Astrocyte of the spinal cord (primary cell): ENCODE results near the gene KHDC1L.
A peak's percentile ranks its signal among the peaks of the same experiment; 100 is the strongest.

Source experiments
- DNase-seq: peaks from one replicate; pipeline ENCODE4 v3.0.0; 2011; ENCODE audit warnings: low read depth, low spot score
- H3K4me3 ChIP-seq: 2 replicates; pipeline ENCODE4 v1.5.1; 2011; ENCODE audit warnings: low read depth, mild to moderate bottlenecking, low read length, moderate library complexity
- in situ Hi-C: cut with HindIII; loops from 2 replicates; pipeline ENCODE4 v1.10.0; 2017; ENCODE audit warnings: low sequenced_read_pairs
- TF ChIP-seq, protein P1 (sequence below): IDR thresholded peaks from 2 replicates; pipeline ENCODE4 v1.5.1; 2012; ENCODE audit warnings: low read depth, mild to moderate bottlenecking, low read length, inconsistent platforms

KHDC1L gene

DNA sequence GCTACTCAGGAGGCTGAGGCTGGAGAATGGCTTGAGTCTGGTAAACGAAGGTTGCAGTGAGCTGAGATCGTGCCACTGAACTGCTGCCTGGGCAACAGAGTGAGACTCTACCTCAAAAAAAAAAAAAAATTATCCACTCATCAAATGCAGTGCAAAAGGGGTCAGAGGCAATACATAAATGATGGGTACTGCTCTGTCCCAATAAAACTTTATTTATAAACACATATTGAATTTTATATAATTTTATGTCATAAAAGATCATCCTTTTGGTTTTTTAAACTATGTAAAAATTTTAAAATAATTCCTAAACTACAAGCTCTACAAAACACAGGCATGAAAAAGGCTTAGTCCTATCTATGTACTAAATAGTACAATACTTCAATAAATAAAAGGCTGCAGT lies 27.4 kb upstream of the KHDC1L start:
- no peak overlapping the region for H3K4me3 ChIP-seq
- in situ Hi-C loops: no loop called here
- TF ChIP-seq, protein P1, sequence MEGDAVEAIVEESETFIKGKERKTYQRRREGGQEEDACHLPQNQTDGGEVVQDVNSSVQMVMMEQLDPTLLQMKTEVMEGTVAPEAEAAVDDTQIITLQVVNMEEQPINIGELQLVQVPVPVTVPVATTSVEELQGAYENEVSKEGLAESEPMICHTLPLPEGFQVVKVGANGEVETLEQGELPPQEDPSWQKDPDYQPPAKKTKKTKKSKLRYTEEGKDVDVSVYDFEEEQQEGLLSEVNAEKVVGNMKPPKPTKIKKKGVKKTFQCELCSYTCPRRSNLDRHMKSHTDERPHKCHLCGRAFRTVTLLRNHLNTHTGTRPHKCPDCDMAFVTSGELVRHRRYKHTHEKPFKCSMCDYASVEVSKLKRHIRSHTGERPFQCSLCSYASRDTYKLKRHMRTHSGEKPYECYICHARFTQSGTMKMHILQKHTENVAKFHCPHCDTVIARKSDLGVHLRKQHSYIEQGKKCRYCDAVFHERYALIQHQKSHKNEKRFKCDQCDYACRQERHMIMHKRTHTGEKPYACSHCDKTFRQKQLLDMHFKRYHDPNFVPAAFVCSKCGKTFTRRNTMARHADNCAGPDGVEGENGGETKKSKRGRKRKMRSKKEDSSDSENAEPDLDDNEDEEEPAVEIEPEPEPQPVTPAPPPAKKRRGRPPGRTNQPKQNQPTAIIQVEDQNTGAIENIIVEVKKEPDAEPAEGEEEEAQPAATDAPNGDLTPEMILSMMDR: no peak
- DNase-seq: no peak

GRCh38 chr6:73250016-73250415 lies 24.7 kb upstream of the KHDC1L start:
- no peak overlapping the region for H3K4me3 ChIP-seq
- TF ChIP-seq, protein P1: no peak
- no peak for DNase-seq
- in situ Hi-C loops: no loop called here

DNA sequence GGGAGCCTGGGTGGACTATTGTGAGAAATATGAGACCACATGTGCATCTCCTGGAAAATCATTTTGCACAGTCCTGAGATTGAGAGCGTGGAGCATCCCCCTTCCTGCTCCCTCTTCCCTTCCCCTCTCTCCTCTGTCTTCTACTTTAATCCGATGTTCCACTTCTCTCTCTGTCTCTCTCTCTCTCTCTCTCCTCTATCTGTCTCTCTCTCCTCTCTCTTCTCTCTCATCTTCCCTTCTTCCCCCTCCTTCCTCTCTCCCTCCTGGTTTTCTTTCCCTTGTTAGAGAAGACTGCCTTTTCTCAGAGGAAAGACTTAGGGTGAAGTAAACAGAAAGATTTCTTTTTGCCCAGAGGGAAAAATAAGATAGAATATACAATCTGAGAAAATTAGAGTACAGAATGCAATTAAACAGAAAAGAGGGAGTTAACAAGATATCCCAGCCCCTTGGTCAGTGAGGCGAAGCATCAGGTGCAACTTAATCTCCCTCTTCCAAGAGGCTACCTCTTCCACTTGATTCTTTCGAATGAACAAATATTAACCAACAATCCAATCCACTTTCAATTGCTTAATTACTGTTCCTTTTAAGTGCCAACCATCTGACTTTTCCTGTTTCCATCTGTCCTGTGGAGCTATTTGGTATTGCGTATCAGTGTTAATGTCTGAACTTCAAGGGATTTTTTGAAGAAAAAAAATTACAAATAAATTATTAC lies 23.1 kb upstream of the KHDC1L start:
- TF ChIP-seq, protein P1: no peak
- in situ Hi-C loops: no loop called here
- no peak overlapping the region for H3K4me3 ChIP-seq
- DNase-seq: no peak

DNA sequence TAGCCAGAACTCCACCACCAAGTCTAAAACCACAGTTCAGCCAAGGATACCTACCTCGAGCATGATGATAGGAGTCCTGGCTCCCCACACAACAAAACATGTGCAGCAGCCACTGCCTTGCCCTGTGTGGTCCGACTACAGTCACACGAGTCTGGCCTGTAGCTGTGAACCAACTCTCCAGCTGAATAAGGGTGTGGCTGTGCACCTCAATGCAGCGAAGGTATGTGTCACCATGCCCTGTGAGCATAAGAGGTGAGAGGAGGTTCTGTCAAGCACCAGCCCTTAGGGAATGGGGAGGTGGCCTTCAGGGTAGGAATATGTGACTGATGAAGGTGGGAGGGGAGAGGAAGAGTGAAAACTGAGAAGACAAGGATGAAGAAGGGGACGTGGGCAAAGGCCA lies 16.7 kb upstream of the KHDC1L start:
- TF ChIP-seq, protein P1: no peak
- in situ Hi-C loops: no loop called here

GRCh38 chr6:73240730-73241129 lies 15.4 kb upstream of the KHDC1L start:
- no peak for DNase-seq
- TF ChIP-seq, protein P1: no peak
- no peak overlapping the region for H3K4me3 ChIP-seq
- in situ Hi-C loops: no loop called here

More for the DNA sequence above, 16.7 kb upstream of the KHDC1L start:
- DNase-seq: no peak
- no peak overlapping the region for H3K4me3 ChIP-seq

DNA sequence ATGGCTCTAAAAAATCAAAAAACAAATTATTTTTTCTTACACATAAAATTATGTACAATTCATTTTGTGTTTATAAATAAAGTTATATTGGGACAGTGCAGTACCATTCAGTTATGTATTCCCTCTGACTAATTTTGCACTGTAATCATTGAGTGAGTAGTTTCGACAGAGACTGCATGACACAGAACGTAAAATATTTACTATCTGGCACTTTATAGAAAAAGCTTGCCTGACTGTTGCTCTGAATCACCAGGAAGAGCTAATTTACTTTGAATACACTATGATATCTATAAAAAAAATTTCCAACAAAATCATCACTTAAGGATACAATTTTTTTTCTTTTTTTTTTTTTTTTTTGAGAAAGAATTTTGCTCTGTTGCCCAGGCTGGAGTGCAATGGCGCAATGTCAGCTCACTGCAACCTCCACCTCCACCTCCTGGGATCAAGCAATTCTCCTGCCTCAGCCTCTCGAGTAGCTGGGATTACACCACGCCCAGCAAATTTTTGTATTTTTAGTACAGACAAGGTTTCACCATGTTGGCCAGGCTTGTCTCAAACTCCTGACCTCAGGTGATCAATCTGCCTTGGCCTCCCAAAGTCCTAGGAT lies 11.0 kb upstream of the KHDC1L start:
- in situ Hi-C loops: no loop called here
- TF ChIP-seq, protein P1: no peak
- H3K4me3 ChIP-seq: no peak overlapping the region
- DNase-seq: peak; percentile 61
